Progenitor cell of endocrine pancreas (in vitro differentiated cells): ENCODE results near the gene CLPSL2. TPM values are rescaled to one million over a fixed set of nuclear protein-coding genes. Genes with fewer than 3 reads are reported as not detected.
A peak's percentile ranks its signal among the peaks of the same experiment; 100 is the strongest.

Experiments used
- DNase-seq: peaks from one replicate; pipeline ENCODE4 v3.0.0; 2021; ENCODE audit warnings: low spot score; ENCODE audit not compliant: unreplicated experiment
- H3K27ac Mint-ChIP-seq: 2 replicates; pipeline ENCODE4 v1.8.0; 2021; ENCODE audit warnings: mild to moderate bottlenecking, moderate library complexity, mixed read lengths
- H3K27me3 Mint-ChIP-seq: 2 replicates; pipeline ENCODE4 v1.8.0; 2021; ENCODE audit warnings: mixed read lengths
- H3K36me3 Mint-ChIP-seq: 2 replicates; pipeline ENCODE4 v1.8.0; 2022; ENCODE audit warnings: mixed read lengths; ENCODE audit not compliant: insufficient read depth
- H3K4me1 Mint-ChIP-seq: 2 replicates; pipeline ENCODE4 v1.8.0; 2021; ENCODE audit warnings: low read depth, mixed read lengths
- H3K4me3 Mint-ChIP-seq: 2 replicates; pipeline ENCODE4 v1.8.0; 2021; ENCODE audit warnings: low read depth, mild to moderate bottlenecking, moderate library complexity, mixed read lengths
- H3K9me3 Mint-ChIP-seq: 2 replicates; pipeline ENCODE4 v1.8.0; 2021; ENCODE audit warnings: low read depth, mixed read lengths
- CTCF ChIP-seq: fragments of 200-600 bp; sonication (generic); IDR thresholded peaks from one replicate; pipeline ENCODE4 v1.5.0; 2021; ENCODE audit warnings: antibody characterized with exemption, mild to moderate bottlenecking; ENCODE audit not compliant: unreplicated experiment
- total RNA-seq: library from RNA; stranded (reverse); gene quantifications from 2 replicates; pipeline ENCODE4 v1.2.1, GENCODE V29; 2021

CLPSL2 gene
- total RNA-seq, 1 donor from 2014 or later: not detected

- no peaks in the 10 kb centered on the region for H3K36me3 Mint-ChIP-seq
- no peaks in the 10 kb centered on the region for H3K9me3 Mint-ChIP-seq
- H3K27me3 Mint-ChIP-seq: peaks cover 48% of the 10 kb centered on the region
- TF ChIP-seq CTCF: no peak
- no peak overlapping the region for H3K27ac Mint-ChIP-seq
- H3K4me3 Mint-ChIP-seq: no peak overlapping the region
- DNase-seq: no peak
- peaks cover 2% of the 10 kb centered on the region for H3K4me1 Mint-ChIP-seq
These were observed 1.4 kb upstream of the CLPSL2 start for GRCh38 chr6:35775031-35775430.

- Mint-ChIP-seq H3K4me1 (peaks cover 2% of the 10 kb centered on the region), H3K9me3 (no peaks in the 10 kb centered on the region), H3K27me3 (peaks cover 39% of the 10 kb centered on the region), H3K27ac (no peak overlapping the region), H3K36me3 (no peaks in the 10 kb centered on the region), H3K4me3 (peak overlapping the region; percentile 58)
- TF ChIP-seq CTCF: no peak
- DNase-seq: no peak
These were observed 1.1 kb downstream of the CLPSL2 start for GRCh38 chr6:35777356-35778102.

- DNase-seq: no peak
- TF ChIP-seq CTCF: no peak
These were observed 2.0 kb downstream of the CLPSL2 start for GRCh38 chr6:35778437-35778836.

GRCh38 chr6:35780719-35781118 lies 4.3 kb downstream of the CLPSL2 start, which contains the start of gene CLPSL1:
Gene CLPSL1 (plus strand): TSS chr6:35781019. CDS start chr6:35781111, 92 bp downstream.
- Mint-ChIP-seq H3K4me1 (peaks cover 6% of the 10 kb centered on the region), H3K27me3 (peaks cover 28% of the 10 kb centered on the region), H3K36me3 (no peaks in the 10 kb centered on the region), H3K27ac (no peak within 1 kb of the TSS), H3K9me3 (no peaks in the 10 kb centered on the region), H3K4me3 (no peak within 1 kb of the TSS)
- TF ChIP-seq CTCF: no peak
- no peak for DNase-seq

More at GRCh38 chr6:35778437-35778836, 2.0 kb downstream of the CLPSL2 start:
- peaks cover 39% of the 10 kb centered on the region for H3K27me3 Mint-ChIP-seq
- H3K27ac Mint-ChIP-seq: no peak overlapping the region
- H3K4me1 Mint-ChIP-seq: peaks cover 2% of the 10 kb centered on the region
- no peak overlapping the region for H3K4me3 Mint-ChIP-seq
- H3K9me3 Mint-ChIP-seq: no peaks in the 10 kb centered on the region
- no peaks in the 10 kb centered on the region for H3K36me3 Mint-ChIP-seq

GRCh38 chr6:35781290-35781689 lies 4.9 kb downstream of the CLPSL2 start:
- H3K27me3 Mint-ChIP-seq: peaks cover 24% of the 10 kb centered on the region
- no peak for DNase-seq
- no peak overlapping the region for H3K27ac Mint-ChIP-seq
- peaks cover 6% of the 10 kb centered on the region for H3K4me1 Mint-ChIP-seq
- no peak for TF ChIP-seq CTCF
- no peaks in the 10 kb centered on the region for H3K9me3 Mint-ChIP-seq
- no peak overlapping the region for H3K4me3 Mint-ChIP-seq
- no peaks in the 10 kb centered on the region for H3K36me3 Mint-ChIP-seq
